Suppressor macrophage treated with lipopolysaccharide for 4 hours (primary cell): ENCODE data around the gene VPS26C.
"Not testable (repeated sequence)": the region's sequence is repeated elsewhere in the genome, so short reads cannot be mapped to it uniquely, and the experiment has no call there.

Experiments
- DNase-seq: peaks from one replicate; pipeline ENCODE4 v3.0.0-alpha.2; 2020

Gene VPS26C

DNA sequence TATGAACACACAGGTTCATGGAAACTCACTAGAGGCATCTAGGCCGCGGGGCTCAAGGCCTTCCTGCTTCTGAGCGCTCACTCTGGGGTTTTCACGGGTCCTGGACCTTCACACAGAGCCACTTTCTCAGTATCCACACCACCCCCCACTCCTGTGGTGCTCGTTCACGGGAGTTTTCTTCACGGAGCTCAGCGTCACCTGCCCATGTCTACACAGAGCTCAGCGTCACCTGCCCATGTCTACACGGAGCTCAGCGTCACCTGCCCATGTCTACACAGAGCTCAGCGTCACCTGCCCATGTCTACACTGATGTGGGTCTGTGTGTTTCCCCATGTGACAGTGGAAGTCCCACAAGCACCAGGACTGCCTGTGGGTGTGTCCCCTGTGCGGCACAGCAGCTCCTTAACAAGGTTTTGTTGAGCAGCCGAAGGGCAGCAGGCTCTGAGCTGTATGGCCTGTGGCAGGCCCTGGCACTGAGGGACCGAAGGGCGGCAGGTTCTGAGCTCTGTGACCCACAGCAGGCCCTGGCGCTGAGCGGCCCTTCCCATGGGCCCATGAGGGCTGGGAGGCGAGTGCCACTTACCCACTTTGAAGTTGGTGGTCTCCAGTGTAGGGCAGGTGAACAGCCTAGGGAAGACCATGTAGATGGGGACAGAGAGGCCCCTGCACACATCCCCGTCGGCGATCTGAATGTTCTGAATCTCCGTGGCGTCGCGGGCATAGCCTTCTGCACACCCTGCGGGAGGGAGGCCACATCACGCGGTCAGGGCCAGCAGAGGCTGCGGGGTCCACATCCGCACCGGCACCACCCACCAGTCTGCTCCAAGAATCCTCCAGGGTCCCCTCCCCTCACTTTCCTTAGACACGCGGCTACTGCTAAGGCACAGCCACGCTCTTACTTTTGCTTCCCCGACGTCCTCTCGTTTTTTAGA is 39.8 kb downstream of the VPS26C start:
- no peak for DNase-seq

- DNase-seq: no peak
Measured at GRCh38 chr21:37226041-37226920, 40.9 kb downstream of the VPS26C start.

DNA sequence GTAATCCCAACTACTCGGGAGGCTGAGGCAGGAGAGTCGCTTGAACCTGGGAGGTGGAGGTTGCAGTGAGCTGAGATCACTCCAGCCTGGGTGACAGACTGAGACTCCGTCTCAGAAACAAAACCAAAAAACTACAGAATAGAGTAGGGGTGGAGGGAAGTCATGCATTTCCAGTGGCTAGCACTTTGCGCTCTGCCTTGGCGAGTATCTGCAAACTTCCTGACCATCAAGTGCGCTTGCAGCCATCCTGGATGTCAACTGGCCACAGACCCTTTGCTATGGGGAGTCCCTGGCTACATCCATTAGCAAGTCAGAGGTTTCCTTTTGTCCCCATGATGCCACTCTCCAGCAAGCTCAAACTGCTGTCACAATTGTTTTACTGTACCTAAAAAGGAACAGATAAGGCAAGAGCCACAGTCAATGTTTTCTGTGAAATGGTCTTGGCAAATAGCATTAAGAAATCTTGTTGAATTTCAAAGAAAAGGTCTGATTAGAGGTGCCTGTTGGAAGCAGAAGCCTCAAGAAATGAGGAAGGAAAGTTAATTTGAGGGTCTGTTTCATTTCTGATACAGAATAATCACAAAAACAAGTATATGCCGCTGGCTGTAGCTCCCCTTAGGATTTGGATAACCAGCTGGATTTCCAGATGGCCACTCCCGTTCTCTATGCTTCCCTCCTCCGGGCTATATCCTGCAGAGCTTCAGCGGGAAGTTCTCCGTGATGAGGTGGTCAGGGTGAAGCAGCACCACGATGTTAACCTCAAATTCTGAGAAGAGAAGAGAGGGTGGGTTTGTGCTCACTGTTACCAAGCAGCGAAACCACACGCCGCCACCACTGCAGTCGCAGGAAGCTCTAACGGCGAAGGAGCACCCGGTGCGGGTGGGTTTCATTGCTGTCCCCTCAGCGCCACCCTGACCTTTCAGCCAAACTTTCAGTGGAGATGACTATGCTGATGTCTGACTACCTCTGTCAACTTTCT is 42.0 kb downstream of the VPS26C start:
- no peak for DNase-seq

DNA sequence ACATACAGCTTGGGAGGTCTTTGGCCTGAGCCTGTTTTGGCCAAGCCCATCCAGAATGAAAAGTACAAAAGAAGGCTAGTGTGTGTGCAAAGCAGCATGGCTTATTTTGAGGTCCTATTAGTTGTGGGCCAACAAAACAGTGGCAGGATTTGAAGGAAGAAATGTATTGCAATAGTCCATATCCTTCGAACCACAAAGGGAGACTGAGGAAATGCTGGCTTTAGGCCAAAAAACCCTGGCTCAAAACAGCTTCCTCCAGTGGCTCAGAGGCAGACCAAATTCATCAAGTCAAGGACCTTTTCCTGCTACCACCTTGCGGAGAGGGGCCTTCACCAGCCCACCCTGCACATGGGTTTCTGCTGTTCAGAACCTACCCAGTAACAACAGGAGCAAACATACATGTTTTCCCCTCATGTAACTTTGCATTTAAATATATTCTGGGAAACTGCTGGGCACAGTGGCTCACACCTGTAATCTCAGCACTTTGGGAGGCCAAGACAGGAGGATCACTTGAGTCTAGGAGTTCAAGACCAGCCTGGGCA is 43.3 kb downstream of the VPS26C start:
- DNase-seq: no peak

DNA sequence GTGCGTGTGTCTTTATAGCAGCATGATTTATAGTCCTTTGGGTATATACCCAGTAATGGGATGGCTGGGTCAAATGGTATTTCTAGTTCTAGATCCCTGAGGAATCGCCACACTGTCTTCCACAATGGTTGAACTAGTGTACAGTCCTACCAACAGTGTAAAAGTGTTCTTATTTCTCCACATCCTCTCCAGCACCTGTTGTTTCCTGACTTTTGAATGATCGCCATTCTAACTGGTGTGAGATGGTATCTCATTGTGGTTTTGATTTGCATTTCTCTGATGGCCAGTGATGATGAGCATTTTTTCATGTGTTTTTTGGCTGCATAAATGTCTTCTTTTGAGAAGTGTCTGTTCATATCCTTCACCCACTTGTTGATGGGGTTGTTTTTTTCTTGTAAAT is 44.9 kb downstream of the VPS26C start:
- not testable (repeated sequence) for DNase-seq

DNA sequence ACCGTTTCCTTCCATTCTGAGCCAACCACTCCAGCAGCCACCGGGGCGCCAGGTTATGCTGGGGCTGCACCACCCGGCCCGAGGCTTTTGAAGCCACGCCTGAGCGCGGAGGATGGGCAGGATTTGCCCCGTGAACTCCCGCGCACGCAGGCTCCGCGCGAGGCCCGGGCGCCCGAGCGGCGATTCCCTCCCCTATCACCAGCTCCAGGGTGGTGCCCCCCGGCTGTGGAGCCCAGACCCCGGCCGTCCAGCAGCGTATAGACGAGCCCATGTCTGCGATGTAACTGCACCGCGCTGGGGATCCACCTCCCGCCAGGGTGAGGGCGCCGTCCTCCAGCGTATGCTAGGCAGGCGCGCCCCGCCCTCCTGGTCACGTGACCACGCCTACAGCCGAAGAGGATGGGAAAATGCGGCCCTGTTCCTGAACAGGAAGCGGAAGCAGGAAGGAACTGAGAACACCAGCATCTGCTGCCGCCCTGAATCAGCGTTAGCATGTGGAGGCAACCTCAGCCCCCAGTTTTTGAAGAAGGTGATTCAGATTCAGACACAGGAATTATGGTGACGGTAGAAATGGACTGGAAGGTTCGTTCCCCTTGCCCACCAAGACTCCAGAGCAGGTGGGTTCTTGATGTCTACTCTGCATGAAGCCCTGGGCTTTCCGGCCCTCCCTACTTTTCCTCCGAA is 46.0 kb downstream of the VPS26C start:
- peak; percentile 95 for DNase-seq

- peak; percentile 31 for DNase-seq
Measured at GRCh38 chr21:37220433-37220980, 46.6 kb downstream of the VPS26C start.

DNA sequence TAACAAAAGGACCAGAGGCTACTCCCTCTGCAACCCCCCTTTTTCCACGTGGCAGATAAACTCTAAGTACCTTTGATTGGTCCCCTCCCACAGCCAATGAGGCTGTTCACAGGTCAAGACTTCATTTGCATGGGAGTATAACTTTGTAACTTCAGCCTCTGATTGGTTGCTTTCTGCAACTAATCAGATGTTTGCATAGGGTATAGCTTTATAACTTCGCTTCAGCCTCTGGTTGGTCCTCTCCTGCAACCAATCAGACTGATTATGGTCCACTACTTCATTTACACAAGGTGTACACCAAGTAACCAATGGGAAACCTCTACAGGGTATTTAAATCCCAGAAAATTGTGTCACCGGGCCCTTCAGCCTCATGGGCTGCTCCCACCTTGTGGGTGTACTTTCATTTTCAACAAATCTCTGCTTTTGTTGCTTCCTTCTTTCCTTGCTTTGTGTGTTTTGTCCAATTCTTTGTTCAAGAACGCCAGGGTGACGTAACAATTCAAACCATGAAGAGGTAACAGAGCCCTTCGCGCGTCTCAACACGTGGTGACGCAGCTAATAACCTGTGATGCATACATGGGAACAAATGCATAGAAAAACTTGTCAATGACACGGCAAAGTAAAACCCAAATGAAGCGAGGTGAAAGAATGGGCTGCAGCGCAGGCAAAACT is 47.2 kb downstream of the VPS26C start:
- DNase-seq: peak; percentile 16

- DNase-seq: no peak
Measured at GRCh38 chr21:37214952-37215351, 52.2 kb downstream of the VPS26C start.

- no peak for DNase-seq
Measured at GRCh38 chr21:37210799-37211198, 56.3 kb downstream of the VPS26C start.

DNA sequence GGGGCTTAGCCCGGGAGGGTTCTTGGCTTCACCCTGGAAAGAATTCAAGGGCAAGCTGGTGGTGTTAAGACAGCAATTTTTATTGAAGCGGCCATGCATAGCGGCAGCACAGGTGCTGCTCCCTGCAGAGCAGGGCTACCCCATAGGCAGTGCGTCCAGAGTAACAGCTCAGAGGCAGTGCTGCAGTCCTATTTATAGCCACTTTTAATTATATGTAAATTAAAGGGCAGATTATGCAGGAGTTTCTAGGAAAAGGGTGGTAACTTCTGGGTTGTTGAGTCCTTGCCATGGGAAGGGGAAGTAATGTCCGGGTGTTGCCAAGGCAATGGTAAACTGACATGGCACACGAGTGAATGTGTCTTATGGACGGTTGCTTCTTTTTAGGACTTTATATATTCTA is 57.0 kb downstream of the VPS26C start:
- peak; percentile 54 for DNase-seq

DNA sequence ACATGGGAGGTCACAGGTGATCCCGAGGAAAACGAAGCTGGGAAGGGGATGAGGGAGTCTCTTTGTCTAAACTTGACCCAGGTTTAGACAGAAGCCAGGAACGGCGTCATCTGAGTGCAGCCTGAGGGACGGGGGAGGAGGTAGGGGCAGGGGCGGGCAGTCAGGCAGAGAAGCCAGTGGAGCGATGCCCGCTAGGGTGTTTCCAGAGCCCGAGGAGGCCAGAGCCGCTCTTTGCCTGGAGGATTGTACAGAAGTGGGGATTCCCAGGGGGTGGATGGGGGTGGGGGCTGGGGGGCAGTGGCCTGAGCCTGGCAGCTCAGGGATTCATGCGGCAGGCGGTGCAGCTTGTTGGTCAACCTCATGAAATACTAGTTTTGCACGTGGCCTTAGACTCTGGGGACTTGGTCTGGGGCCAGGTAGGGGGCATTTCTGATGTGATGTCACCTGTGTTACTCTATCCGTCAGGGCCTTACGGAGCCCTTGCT is 58.4 kb downstream of the VPS26C start:
- DNase-seq: no peak

- DNase-seq: peak; percentile 97
Measured at GRCh38 chr21:37208056-37208721, 58.9 kb downstream of the VPS26C start.

- peak; percentile 30 for DNase-seq
Measured at GRCh38 chr21:37207441-37208009, 59.6 kb downstream of the VPS26C start.

- DNase-seq: peak; percentile 46
Measured at GRCh38 chr21:37206496-37206895, 60.6 kb downstream of the VPS26C start.

GRCh38 chr21:37204580-37204979 is 62.6 kb downstream of the VPS26C start:
- DNase-seq: no peak

- no peak for DNase-seq
Measured at GRCh38 chr21:37202221-37203110, 64.7 kb downstream of the VPS26C start.
